Measurements from ENCODE around the gene RELB.

RELB gene

DNA sequence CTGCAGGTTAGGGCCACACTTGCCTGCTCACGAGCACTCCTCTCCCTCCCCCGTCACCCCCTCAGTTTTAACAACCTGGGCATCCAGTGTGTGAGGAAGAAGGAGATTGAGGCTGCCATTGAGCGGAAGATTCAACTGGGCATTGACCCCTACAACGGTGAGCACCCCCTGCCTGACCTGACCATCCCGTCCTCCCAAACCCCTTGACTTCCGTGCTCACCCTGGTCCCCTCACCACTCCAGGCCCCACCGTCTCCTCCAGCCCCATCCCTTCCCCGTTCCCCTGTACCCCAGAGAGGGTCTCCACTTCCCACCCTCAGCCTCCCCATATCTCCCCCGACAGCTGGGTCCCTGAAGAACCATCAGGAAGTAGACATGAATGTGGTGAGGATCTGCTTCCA is 24.0 kb downstream of the RELB start:
- DNase-seq: no peak

GRCh38 chr19:45027371-45027770 is 26.1 kb downstream of the RELB start:
- no peak for DNase-seq

GRCh38 chr19:45030825-45031224 is 29.6 kb downstream of the RELB start:
- no peak for DNase-seq

DNA sequence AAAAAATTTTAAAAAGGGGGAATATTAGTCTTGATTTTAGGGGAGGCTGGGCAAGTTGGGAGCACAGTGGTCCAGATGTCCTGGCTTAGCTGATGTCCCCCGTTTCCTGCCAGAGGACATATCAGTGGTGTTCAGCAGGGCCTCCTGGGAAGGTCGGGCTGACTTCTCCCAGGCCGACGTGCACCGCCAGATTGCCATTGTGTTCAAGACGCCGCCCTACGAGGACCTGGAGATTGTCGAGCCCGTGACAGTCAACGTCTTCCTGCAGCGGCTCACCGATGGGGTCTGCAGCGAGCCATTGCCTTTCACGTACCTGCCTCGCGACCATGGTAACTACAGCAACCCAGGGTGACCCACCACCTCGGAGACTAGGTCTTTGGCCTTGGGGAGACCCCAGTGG is 31.2 kb downstream of the RELB start:
- DNase-seq: no peak

DNA sequence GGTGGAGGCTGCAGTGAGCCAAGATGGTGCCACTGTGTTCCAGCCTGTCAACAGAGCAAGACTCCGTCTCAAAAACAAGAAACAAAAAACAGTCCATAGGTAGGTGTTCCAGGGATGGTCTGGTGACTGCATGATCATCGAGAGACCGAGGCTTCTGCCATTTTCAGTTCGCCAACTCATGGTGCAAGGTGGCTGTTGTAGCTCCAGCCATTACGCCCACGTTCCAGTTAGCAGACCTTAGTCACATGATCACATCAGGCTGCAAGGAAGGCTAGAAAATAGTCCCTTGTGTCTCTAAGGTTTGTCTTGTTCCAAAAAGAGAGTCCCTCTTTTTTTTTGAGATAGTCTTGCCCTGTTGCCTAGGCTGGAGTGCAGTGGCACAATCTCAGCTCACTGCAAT is 34.5 kb downstream of the RELB start:
- DNase-seq: no peak

DNA sequence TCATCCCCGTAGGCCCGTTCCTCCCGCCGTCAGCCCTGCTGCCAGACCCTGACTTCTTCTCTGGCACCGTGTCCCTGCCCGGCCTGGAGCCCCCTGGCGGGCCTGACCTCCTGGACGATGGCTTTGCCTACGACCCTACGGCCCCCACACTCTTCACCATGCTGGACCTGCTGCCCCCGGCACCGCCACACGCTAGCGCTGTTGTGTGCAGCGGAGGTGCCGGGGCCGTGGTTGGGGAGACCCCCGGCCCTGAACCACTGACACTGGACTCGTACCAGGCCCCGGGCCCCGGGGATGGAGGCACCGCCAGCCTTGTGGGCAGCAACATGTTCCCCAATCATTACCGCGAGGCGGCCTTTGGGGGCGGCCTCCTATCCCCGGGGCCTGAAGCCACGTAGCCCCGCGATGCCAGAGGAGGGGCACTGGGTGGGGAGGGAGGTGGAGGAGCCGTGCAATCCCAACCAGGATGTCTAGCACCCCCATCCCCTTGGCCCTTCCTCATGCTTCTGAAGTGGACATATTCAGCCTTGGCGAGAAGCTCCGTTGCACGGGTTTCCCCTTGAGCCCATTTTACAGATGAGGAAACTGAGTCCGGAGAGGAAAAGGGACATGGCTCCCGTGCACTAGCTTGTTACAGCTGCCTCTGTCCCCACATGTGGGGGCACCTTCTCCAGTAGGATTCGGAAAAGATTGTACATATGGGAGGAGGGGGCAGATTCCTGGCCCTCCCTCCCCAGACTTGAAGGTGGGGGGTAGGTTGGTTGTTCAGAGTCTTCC is 36.3 kb downstream of the RELB start:
- DNase-seq: no peak

DNA sequence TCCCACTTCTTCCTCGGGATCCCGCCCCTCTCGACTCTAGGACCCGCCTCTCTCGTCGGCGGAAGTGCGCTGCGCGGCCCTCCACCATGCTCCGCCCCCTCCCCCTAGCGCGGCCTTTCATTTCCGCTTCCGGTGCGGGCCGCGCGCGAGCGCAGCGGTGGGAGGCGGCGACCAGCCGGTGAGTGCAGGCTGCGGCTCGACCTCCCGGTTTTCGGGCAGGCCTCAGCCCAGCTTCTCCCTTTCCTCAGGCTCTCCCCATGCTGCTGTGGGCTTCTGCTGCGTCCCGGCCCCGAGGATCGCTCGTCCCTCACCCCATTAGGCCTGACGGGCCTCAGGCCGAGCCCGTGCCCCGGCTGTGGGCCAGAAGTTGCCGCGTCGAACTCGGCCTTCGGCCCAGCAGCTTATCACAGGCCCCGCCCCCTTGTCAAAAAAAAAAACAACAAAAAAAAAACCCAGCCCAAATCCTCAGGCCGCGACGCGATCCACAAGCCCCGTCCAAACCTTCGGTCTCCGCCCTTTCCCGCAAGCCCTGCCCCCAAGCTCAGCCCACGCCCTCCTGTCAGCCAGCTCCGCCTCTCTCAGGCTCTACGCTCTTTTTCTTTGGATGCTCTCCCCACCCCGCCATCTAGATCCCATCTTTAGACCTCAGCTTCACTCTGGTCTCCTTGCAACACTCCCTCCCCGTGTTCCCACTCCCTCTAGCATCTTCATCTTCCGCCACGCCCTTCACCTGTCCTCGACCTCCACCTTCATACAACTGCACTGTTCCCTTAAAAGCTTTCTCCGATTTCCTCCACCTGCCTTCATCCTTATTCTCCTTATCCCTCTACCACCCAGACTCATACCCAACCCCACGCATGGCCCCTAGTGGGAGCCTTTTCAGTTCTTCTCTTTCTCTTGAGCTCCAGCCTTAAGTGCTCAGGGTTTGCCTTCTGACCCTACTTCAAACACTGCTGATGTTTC is 37.9 kb downstream of the RELB start, which contains the start of gene CLASRP:
Gene CLASRP (plus strand): TSS at position 115 of the 963 bp plus-strand sequence. CDS start 1,168 bp downstream, outside the sequence.
- DNase-seq: peak in 13 of 14 donors; percentile 59 to 91 (median 83)

DNA sequence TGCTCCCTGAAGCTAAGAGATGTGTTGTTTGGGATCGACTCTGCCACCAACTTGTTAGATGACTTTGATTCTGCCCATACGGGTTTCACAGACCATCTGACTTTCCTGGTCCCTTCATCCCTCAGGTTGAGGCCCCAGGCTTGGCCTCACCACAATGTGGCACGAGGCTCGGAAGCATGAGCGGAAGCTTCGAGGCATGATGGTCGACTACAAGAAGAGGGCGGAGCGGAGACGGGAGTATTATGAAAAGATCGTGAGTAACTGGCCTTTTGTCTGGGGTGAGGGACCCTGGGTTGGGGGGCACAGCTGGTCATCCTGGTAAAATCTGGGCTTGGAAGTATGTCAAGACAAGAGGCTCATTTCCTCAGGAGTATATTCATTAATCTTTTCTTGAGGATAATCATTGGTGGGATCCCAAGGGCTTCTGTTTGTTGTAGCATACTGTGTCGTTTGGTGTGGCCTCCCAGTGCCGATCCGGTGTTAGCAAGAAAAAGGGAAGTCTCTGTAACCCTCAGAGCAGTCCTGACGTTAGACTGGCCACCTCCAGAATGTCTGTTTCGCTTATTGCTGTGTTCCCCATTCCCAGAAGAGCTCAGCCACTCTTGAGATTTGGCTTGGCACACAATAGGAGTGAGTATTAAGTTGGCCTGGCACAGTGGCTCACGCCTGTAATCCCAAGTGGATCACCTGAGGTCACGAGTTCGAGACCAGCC is 39.0 kb downstream of the RELB start:
- no peak for DNase-seq

DNA sequence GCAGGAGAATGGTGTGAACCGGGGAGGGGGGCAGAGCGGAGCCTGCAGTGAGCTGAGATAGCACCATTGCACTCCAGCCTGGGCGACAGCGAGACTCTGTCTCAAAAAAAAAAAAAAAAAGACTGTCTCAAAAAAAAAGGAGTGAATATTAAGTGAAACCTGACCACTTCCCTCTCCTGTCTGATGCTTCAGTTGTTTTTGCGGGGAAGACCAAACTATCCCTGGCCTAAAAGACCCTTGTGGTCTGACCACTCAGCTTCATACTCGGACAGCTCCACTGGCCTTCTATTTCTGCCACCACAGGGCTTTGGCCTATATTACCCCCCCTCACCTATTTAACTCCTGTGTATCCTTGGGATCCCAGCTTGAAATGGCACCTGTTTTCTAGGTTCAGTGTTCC is 39.9 kb downstream of the RELB start:
- no peak for DNase-seq

GRCh38 chr19:45045671-45046353 is 44.5 kb downstream of the RELB start:
- DNase-seq: peak in 13 of 14 donors; percentile 9 to 85 (median 73)

- DNase-seq: peak in 1 of 14 donors; percentile 41
Observed at GRCh38 chr19:45046355-45046754, 45.1 kb downstream of the RELB start.

GRCh38 chr19:45047188-45047797 is 46.0 kb downstream of the RELB start:
- no peak for DNase-seq

- DNase-seq: peak in 11 of 14 donors; percentile 2 to 53 (median 43)
Observed at GRCh38 chr19:45049073-45049736, 47.9 kb downstream of the RELB start.

- no peak for DNase-seq
Observed at GRCh38 chr19:45050036-45050435, 48.8 kb downstream of the RELB start.

GRCh38 chr19:45051929-45052579 is 50.8 kb downstream of the RELB start:
- no peak for DNase-seq

GRCh38 chr19:45056831-45057230 is 55.6 kb downstream of the RELB start:
- no peak for DNase-seq

GRCh38 chr19:45057444-45057843 is 56.2 kb downstream of the RELB start:
- no peak for DNase-seq

DNA sequence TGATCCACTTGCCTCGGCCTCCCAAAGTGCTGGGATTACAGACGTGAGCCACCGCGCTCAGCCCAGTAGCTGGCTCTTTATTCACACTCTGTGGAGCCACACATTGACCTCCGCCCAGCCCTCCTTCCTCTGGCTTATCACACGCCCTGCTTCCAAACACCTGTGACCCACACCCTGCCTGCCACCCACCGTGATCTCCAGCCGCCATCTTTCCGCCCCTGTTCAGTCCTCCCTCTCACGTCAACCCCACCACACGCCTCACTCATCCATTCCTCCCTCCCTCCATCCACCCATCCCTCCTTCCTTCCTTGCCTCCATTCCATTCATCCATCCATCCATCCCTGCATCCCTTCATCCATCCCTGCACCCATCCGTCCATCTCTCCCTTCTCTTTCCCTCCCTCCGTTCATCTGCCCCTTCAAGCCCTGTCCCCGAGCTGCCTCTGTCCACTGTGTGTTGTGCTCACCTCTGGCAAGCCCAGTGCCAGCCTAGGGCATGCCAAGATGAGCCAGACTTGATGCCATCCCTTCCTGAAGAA is 57.4 kb downstream of the RELB start:
- DNase-seq: no peak

GRCh38 chr19:45059258-45059965 is 58.1 kb downstream of the RELB start:
- DNase-seq: peak in 13 of 14 donors; percentile 5 to 75 (median 50)
